Measurements from ENCODE around the gene SUGP2.

- TF ChIP-seq, protein P1, sequence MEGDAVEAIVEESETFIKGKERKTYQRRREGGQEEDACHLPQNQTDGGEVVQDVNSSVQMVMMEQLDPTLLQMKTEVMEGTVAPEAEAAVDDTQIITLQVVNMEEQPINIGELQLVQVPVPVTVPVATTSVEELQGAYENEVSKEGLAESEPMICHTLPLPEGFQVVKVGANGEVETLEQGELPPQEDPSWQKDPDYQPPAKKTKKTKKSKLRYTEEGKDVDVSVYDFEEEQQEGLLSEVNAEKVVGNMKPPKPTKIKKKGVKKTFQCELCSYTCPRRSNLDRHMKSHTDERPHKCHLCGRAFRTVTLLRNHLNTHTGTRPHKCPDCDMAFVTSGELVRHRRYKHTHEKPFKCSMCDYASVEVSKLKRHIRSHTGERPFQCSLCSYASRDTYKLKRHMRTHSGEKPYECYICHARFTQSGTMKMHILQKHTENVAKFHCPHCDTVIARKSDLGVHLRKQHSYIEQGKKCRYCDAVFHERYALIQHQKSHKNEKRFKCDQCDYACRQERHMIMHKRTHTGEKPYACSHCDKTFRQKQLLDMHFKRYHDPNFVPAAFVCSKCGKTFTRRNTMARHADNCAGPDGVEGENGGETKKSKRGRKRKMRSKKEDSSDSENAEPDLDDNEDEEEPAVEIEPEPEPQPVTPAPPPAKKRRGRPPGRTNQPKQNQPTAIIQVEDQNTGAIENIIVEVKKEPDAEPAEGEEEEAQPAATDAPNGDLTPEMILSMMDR (IDR thresholded peaks at IDR 0.05) = no peak
- TF ChIP-seq EZH2 (IDR thresholded peaks at IDR 0.05) (no peak), EZH2phosphoT487 (IDR thresholded peaks at IDR 0.05) (no peak)
These were observed 85.0 kb downstream of the SUGP2 start for GRCh38 chr19:18948075-18948975.
